GM23338 (cell line): ENCODE measurements around the gene CNTRL. TPM values are rescaled to one million over a fixed set of nuclear protein-coding genes. Genes with fewer than 3 reads are reported as not detected.

ENCODE experiments used
- ATAC-seq: fragments of 200-7000 bp; cut with Tn5 transposase; 3 replicates; pipeline ENCODE4 v1.9.1; 2020
- DNase-seq: peaks from one replicate; pipeline ENCODE4 v3.0.0-alpha.2; 2015; ENCODE audit warnings: low spot score
- H2AFZ ChIP-seq: fragments of 200-600 bp; sonication (generic); 2 replicates; pipeline ENCODE4 v1.8.0; 2016; ENCODE audit warnings: antibody characterized with exemption, mild to moderate bottlenecking, moderate library complexity
- H3F3A ChIP-seq: fragments of 200-600 bp; sonication (generic); replicated peaks from 2 replicates; pipeline ENCODE4 v1.8.0; 2017; ENCODE audit warnings: antibody characterized with exemption, mixed run types, low read depth
- H3K27ac ChIP-seq: fragments of 200-600 bp; sonication (generic); 2 replicates; pipeline ENCODE4 v1.6.1; 2016; ENCODE audit warnings: low read depth
- H3K27me3 ChIP-seq: fragments of 200-600 bp; sonication (generic); 2 replicates; pipeline ENCODE4 v1.8.0; 2016; ENCODE audit warnings: mild to moderate bottlenecking, mixed run types, moderate library complexity; ENCODE audit not compliant: insufficient read depth
- H3K36me3 ChIP-seq: fragments of 200-600 bp; sonication (generic); 2 replicates; pipeline ENCODE4 v1.8.0; 2016; ENCODE audit warnings: mild to moderate bottlenecking; ENCODE audit not compliant: insufficient read depth
- H3K4me1 ChIP-seq: fragments of 200-600 bp; sonication (generic); 2 replicates; pipeline ENCODE4 v1.8.0; 2016; ENCODE audit warnings: mild to moderate bottlenecking, moderate library complexity; ENCODE audit not compliant: insufficient read depth
- H3K4me2 ChIP-seq: fragments of 200-600 bp; sonication (generic); 2 replicates; pipeline ENCODE4 v1.7.1; 2017; ENCODE audit warnings: mixed run types
- H3K4me3 ChIP-seq: fragments of 200-600 bp; sonication (generic); 2 replicates; pipeline ENCODE4 v1.6.1; 2016; ENCODE audit warnings: mixed run types
- H3K79me2 ChIP-seq: fragments of 200-600 bp; sonication (generic); replicated peaks from 2 replicates; pipeline ENCODE4 v1.8.0; 2017; ENCODE audit warnings: mild to moderate bottlenecking; ENCODE audit not compliant: insufficient read depth
- H3K9me2 ChIP-seq: fragments of 200-600 bp; sonication (generic); 2 replicates; pipeline ENCODE4 v1.8.0; 2017; ENCODE audit not compliant: insufficient read depth
- H4K20me1 ChIP-seq: fragments of 200-600 bp; sonication (generic); replicated peaks from 2 replicates; pipeline ENCODE4 v1.8.0; 2017; ENCODE audit warnings: mild to moderate bottlenecking; ENCODE audit not compliant: insufficient read depth
- H3K27ac Mint-ChIP-seq: 2 replicates; pipeline ENCODE4 v1.8.0; 2020; ENCODE audit warnings: inconsistent platforms, mild to moderate bottlenecking, moderate library complexity, mixed read lengths
- H3K27me3 Mint-ChIP-seq: 3 replicates; pipeline ENCODE4 v1.8.0; 2022; ENCODE audit warnings: low read depth, mild to moderate bottlenecking, moderate library complexity, mixed read lengths, inconsistent platforms; ENCODE audit not compliant: insufficient read depth, poor library complexity
- H3K36me3 Mint-ChIP-seq: 3 replicates; pipeline ENCODE4 v1.8.0; 2021; ENCODE audit warnings: low read depth, mild to moderate bottlenecking, inconsistent platforms, moderate library complexity, mixed read lengths
- H3K4me1 Mint-ChIP-seq: 3 replicates; pipeline ENCODE4 v1.8.0; 2020; ENCODE audit warnings: mild to moderate bottlenecking, inconsistent platforms, mixed read lengths
- H3K4me3 Mint-ChIP-seq: 3 replicates; pipeline ENCODE4 v1.8.0; 2021; ENCODE audit warnings: moderate library complexity, mild to moderate bottlenecking, inconsistent platforms, mixed read lengths
- H3K9me3 Mint-ChIP-seq: 3 replicates; pipeline ENCODE4 v1.8.0; 2020; ENCODE audit warnings: moderate library complexity, mild to moderate bottlenecking, inconsistent platforms, mixed read lengths
- EZH2 ChIP-seq: fragments of 200-600 bp; sonication (generic); IDR thresholded peaks from one replicate; pipeline ENCODE4 v1.8.0; 2017; ENCODE audit warnings: antibody characterized with exemption, mild to moderate bottlenecking, low read depth; ENCODE audit not compliant: unreplicated experiment
- JUNB ChIP-seq: IDR thresholded peaks from one replicate; pipeline ENCODE4 v1.6.1; 2016; ENCODE audit warnings: antibody characterized with exemption; ENCODE audit not compliant: unreplicated experiment
- NANOG ChIP-seq: IDR thresholded peaks from 2 replicates; pipeline ENCODE4 v1.6.1; 2016; ENCODE audit warnings: antibody characterized with exemption, borderline replicate concordance
- REST ChIP-seq: IDR thresholded peaks from one replicate; pipeline ENCODE4 v1.6.1; 2018; ENCODE audit warnings: antibody characterized with exemption; ENCODE audit not compliant: unreplicated experiment
- STAT1 ChIP-seq: IDR thresholded peaks from one replicate; pipeline ENCODE4 v1.6.1; 2016; ENCODE audit warnings: antibody characterized with exemption; ENCODE audit not compliant: unreplicated experiment
- ZNF114 ChIP-seq: fragments of 250-450 bp; sonication (Bioruptor Pico); IDR thresholded peaks from 2 replicates; pipeline ENCODE4 v1.5.0; 2020; ENCODE audit warnings: mild to moderate bottlenecking, moderate library complexity
- ZNF331 ChIP-seq: fragments of 250-450 bp; sonication (Bioruptor Pico); IDR thresholded peaks from 2 replicates; pipeline ENCODE4 v1.5.0; 2020; ENCODE audit warnings: low read depth, mild to moderate bottlenecking, moderate library complexity
- ZNF462 ChIP-seq: fragments of 250-450 bp; sonication (Bioruptor Pico); IDR thresholded peaks from 2 replicates; pipeline ENCODE4 v1.5.0; 2020; ENCODE audit warnings: mild to moderate bottlenecking, moderate library complexity
- polyA plus RNA-seq: library from polyadenylated mRNA; unstranded; fragments of >200 nt; fragmentation: Nextera tagmentation; extraction: Ambion mirVana; gene quantifications from 2 replicates; pipeline ENCODE4 v1.2.1, GENCODE V29; 2016
- total RNA-seq: library from RNA; depleted of rRNA; stranded (reverse); fragments of >200 nt; shearing (Covaris generic); gene quantifications from 2 replicates; pipeline ENCODE4 v1.2.3, GENCODE V29; 2014

The CNTRL gene
- total and polyA plus RNA-seq, 2 experiments from 2014 or later, result 9.2 to 11.7 TPM

- TF ChIP-seq STAT1 (no peak), ZNF331 (CRISPR knock-in tag) (no peak), ZNF114 (CRISPR knock-in tag) (no peak), REST (no peak), EZH2 (no peak)
- Mint-ChIP-seq H3K36me3 (peaks cover 6% of the 10 kb centered on the region; the same call in 2 of the 3 replicates), H3K9me3 (no peaks in the 10 kb centered on the region), H3K4me1 (peaks cover 5% of the 10 kb centered on the region; the same call in 2 of the 3 replicates), H3K27ac (no peak overlapping the region), H3K27me3 (no peaks in the 10 kb centered on the region), H3K4me3 (no peak overlapping the region)
- Histone ChIP-seq H3K27ac (no peak overlapping the region), H3F3A (no peaks in the 10 kb centered on the region), H3K4me3 (no peak overlapping the region), H3K36me3 (no peaks in the 10 kb centered on the region), H3K27me3 (no peaks in the 10 kb centered on the region), H3K4me2 (no peak overlapping the region), H4K20me1 (peaks cover 14% of the 10 kb centered on the region), H2AFZ (no peak overlapping the region), H3K9me2 (no peaks in the 10 kb centered on the region), H3K79me2 (peaks cover 65% of the 10 kb centered on the region), H3K4me1 (no peaks in the 10 kb centered on the region)
- DNase-seq, result no peak
- ATAC-seq, result no peak
Observed at GRCh38 chr9:121187636-121188305, 113.0 kb downstream of the CNTRL start.

GRCh38 chr9:121189006-121189405 is 114.3 kb downstream of the CNTRL start:
- Histone ChIP-seq H3K4me1 (no peaks in the 10 kb centered on the region), H3K27ac (no peak overlapping the region), H2AFZ (no peak overlapping the region), H3K79me2 (peaks cover 78% of the 10 kb centered on the region), H3F3A (no peaks in the 10 kb centered on the region), H3K4me2 (no peak overlapping the region), H3K27me3 (no peaks in the 10 kb centered on the region), H3K36me3 (no peaks in the 10 kb centered on the region), H3K9me2 (no peaks in the 10 kb centered on the region), H4K20me1 (peaks cover 13% of the 10 kb centered on the region), H3K4me3 (no peak overlapping the region)
- ATAC-seq, result no peak
- DNase-seq, result no peak
- Mint-ChIP-seq H3K27ac (no peak overlapping the region), H3K4me1 (peaks cover 2% of the 10 kb centered on the region; the same call in 1 of the 3 replicates), H3K9me3 (no peaks in the 10 kb centered on the region), H3K36me3 (no peaks in the 10 kb centered on the region; the same call in 2 of the 3 replicates), H3K4me3 (no peak overlapping the region), H3K27me3 (no peaks in the 10 kb centered on the region)
- TF ChIP-seq ZNF331 (CRISPR knock-in tag) (no peak), JUNB (no peak), ZNF462 (CRISPR knock-in tag) (no peak), REST (no peak), NANOG (no peak)
